T-helper 1 cell (primary cell): ENCODE data around the gene NOLC1.

ENCODE experiments used
- DNase-seq, 5 donors: peaks; one replicate each; pipeline ENCODE4 v3.0.0-alpha.2; 2012 to 2020

Gene NOLC1

DNA sequence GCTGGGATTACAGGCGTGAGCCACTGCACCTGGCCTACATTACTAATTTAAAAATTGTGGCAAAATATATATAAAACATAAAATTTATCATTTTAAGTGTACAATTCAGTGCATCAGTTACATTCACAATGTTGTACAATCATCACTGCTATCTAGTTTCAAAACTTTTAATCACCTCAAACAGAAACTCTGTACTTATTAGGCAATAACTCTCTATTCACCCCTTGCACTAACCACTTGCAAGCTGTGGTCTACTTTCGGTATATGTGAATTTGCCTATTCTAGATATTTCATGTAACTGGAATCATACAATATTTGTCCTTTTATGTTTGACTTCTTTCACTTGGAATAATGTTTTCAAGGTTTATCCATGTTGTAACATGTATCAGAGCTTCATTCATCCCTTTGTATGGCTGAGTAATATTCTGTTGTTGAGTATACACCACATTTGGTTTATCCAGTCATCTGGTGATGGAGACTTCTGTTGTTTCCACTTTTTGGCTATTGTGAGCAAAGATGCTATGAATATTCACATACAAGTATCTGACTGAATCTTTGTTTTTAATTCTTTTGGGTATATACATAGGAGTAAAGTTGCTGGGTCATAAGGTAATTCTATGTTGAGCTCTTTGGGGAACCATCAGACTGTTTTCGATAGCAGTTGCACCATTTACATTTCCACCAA, 59.6 kb downstream of the NOLC1 start:
- DNase-seq, result no peak
